ENCODE results near the gene SAXO1. TPM values are rescaled to one million over a fixed set of nuclear protein-coding genes. Genes with fewer than 3 reads are reported as not detected.
"Not testable (repeated sequence)": the region's sequence is repeated elsewhere in the genome, so short reads cannot be mapped to it uniquely, and the experiment has no call there.

SAXO1 gene
- total RNA-seq, 1 experiment from 2014 or later, result not detected

DNA sequence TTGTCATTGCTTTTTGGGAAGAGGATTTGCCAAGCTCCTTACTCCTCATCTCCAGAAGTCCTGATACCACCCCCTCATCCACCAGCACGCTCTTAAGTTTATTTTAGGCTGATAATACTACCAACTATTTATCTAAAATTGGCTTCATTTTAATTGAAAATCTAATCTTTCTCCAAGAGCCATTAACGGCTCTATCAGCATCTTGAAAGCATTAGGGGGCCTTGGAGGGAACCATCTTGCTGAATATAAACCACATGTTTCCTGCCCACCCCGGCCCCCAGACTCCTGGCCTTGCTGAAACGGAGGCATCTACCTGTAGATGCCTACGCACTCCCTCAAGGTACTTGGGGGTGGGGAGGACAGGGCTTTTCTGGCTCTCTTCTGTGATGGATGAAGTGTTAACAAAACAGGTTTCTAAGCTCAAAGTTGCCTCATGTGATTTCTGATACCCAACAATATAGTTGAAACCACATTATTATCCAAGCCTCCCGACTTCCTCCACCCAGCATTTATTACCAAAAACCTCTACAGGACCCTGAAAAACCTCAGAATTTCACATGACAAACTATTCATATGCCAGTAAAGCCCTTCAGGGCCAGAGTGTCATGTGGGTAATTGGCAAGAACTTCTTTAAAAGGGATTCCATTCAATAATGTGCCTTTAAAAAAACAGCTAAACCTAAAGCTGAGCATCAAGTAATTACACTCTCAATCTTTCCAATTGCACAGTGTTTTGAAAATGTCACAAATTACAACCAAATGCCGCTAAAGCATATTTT lies 96.7 kb downstream of the SAXO1 start:
- H3K27ac Mint-ChIP-seq (ENCODE audit: unreplicated experiment), result no peak overlapping the region
- H3K36me3 Mint-ChIP-seq (ENCODE audit: insufficient read depth, unreplicated experiment), result no peaks in the 10 kb centered on the region
- no peaks in the 10 kb centered on the region for H3K9me3 Mint-ChIP-seq (ENCODE audit: low read depth, unreplicated experiment)
- H3K27me3 Mint-ChIP-seq (ENCODE audit: unreplicated experiment), result peaks cover 45% of the 10 kb centered on the region
- TF ChIP-seq, protein P1, sequence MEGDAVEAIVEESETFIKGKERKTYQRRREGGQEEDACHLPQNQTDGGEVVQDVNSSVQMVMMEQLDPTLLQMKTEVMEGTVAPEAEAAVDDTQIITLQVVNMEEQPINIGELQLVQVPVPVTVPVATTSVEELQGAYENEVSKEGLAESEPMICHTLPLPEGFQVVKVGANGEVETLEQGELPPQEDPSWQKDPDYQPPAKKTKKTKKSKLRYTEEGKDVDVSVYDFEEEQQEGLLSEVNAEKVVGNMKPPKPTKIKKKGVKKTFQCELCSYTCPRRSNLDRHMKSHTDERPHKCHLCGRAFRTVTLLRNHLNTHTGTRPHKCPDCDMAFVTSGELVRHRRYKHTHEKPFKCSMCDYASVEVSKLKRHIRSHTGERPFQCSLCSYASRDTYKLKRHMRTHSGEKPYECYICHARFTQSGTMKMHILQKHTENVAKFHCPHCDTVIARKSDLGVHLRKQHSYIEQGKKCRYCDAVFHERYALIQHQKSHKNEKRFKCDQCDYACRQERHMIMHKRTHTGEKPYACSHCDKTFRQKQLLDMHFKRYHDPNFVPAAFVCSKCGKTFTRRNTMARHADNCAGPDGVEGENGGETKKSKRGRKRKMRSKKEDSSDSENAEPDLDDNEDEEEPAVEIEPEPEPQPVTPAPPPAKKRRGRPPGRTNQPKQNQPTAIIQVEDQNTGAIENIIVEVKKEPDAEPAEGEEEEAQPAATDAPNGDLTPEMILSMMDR (IDR thresholded peaks at IDR 0.05; ENCODE audit: unreplicated experiment), result no peak
- no peak for DNase-seq
- intact Hi-C loops (cut with micrococcal nuclease; ENCODE audit: unreplicated experiment), result no loop called here
- H3K4me3 Mint-ChIP-seq (ENCODE audit: low read depth, unreplicated experiment), result no peak overlapping the region
- CTCF ChIA-PET, result no interaction called here
- no peaks in the 10 kb centered on the region for H3K4me1 Mint-ChIP-seq (ENCODE audit: low read depth, unreplicated experiment)
- no TSS peak for BruUV-seq (replicated peaks)

DNA sequence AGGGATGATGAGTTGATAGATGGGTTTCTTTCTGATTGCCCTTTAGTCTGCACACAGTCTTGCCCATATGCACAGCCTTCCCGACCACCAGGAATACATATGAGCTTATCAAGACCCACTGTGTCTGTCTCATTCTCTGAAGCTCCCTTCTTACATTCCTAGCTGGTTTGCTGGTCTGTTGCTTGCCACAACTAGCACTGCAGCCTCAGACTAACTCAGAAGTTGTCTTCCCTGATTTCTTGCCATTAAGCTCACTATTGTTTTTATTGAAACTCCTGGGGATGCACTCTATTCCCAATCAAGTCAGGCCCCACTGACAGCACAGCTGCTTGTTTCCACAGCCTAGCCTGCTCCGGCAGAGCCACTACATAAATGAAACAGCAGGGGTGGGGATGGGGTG lies 97.5 kb downstream of the SAXO1 start:
- CTCF ChIA-PET, result no interaction called here
- no TSS peak for BruUV-seq (replicated peaks)
- Mint-ChIP-seq H3K4me3 (ENCODE audit: low read depth, unreplicated experiment) (no peak overlapping the region), H3K27me3 (ENCODE audit: unreplicated experiment) (peaks cover 47% of the 10 kb centered on the region), H3K9me3 (ENCODE audit: low read depth, unreplicated experiment) (no peaks in the 10 kb centered on the region), H3K4me1 (ENCODE audit: low read depth, unreplicated experiment) (no peaks in the 10 kb centered on the region), H3K36me3 (ENCODE audit: insufficient read depth, unreplicated experiment) (no peaks in the 10 kb centered on the region), H3K27ac (ENCODE audit: unreplicated experiment) (no peak overlapping the region)
- TF ChIP-seq, protein P1 (IDR thresholded peaks at IDR 0.05; ENCODE audit: unreplicated experiment), result no peak
- intact Hi-C loops (cut with micrococcal nuclease; ENCODE audit: unreplicated experiment), result no loop called here
- no peak for DNase-seq

DNA sequence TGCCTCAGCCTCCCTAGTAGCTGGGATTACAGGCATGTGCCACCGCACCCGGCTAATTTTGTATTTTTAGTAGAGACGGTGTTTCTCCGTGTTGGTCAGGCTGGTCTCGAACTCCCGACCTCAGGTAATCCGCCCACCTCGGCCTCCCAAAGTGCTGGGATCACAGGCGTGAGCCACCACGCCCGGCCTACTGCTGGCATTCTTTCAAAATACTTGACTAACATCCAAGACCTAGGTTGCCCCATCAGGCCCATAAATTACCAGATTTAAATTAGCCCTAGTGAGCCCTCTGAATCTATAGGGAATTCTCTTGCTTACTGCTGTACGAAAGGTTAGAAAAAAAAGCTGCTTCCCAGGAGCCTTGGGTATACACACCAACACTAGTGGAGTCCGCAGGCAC lies 102.4 kb downstream of the SAXO1 start:
- intact Hi-C loops (cut with micrococcal nuclease; ENCODE audit: unreplicated experiment); CTCF ChIA-PET; BruUV-seq (replicated peaks); DNase-seq; H3K36me3 Mint-ChIP-seq (ENCODE audit: insufficient read depth, unreplicated experiment); H3K9me3 Mint-ChIP-seq (ENCODE audit: low read depth, unreplicated experiment); H3K27ac Mint-ChIP-seq (ENCODE audit: unreplicated experiment); H3K4me3 Mint-ChIP-seq (ENCODE audit: low read depth, unreplicated experiment); H3K4me1 Mint-ChIP-seq (ENCODE audit: low read depth, unreplicated experiment): not testable (repeated sequence)
- peaks cover 29% of the 10 kb centered on the region for H3K27me3 Mint-ChIP-seq (ENCODE audit: unreplicated experiment)

DNA sequence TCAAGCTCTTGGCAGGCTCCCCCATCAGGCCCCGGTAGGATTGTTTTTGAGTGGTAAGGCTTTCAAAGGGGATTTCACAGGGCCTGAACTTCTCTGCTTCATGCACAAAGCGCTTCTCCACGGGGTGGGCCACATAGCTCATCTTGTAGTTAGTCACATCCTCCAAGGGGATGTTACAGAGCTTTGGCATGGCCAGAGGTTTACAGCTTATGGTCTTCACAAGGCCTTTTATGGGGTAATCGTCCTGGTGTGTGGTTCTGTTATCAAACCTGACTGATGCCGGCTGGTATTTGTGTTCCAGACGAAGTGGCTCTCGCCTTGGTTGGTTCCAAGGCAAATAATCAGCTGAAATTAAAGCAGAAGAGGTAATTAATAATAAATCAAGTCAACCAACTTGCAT lies 104.3 kb downstream of the SAXO1 start:
- Mint-ChIP-seq H3K36me3 (ENCODE audit: insufficient read depth, unreplicated experiment) (no peaks in the 10 kb centered on the region), H3K27ac (ENCODE audit: unreplicated experiment) (no peak overlapping the region), H3K4me3 (ENCODE audit: low read depth, unreplicated experiment) (no peak overlapping the region), H3K4me1 (ENCODE audit: low read depth, unreplicated experiment) (no peaks in the 10 kb centered on the region), H3K9me3 (ENCODE audit: low read depth, unreplicated experiment) (no peaks in the 10 kb centered on the region), H3K27me3 (ENCODE audit: unreplicated experiment) (peaks cover 21% of the 10 kb centered on the region)
- CTCF ChIA-PET, result interaction anchor here (1.2 kb wide), 1 partner anchor 117 kb away, joined by 3 read pairs; no protein-coding TSS in a partner anchor
- BruUV-seq (replicated peaks), result no TSS peak
- intact Hi-C loops (cut with micrococcal nuclease; ENCODE audit: unreplicated experiment), result no loop called here
- no peak for DNase-seq
- TF ChIP-seq, protein P1 (IDR thresholded peaks at IDR 0.05; ENCODE audit: unreplicated experiment), result no peak

DNA sequence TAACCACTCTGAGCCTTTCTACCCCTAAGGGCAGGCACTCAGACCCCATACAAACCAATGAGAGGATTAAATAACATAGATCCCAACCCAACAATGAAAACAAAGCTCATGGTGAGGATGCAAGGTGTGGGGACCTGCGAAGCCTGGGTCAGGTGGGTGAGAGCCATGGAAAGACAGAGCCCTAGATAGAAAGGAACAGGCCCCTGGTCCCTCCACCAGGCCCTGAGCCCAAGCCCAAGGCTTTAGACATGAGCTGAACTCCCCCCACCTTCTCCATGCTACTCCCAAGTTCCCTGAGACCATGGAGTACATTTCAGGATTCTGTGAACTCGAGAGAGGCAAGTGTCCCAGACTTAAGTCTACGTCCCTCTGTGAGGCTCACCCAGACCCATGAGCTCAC lies 106.5 kb downstream of the SAXO1 start:
- CTCF ChIA-PET, result no interaction called here
- Mint-ChIP-seq H3K27ac (ENCODE audit: unreplicated experiment) (no peak overlapping the region), H3K36me3 (ENCODE audit: insufficient read depth, unreplicated experiment) (no peaks in the 10 kb centered on the region), H3K4me1 (ENCODE audit: low read depth, unreplicated experiment) (no peaks in the 10 kb centered on the region), H3K4me3 (ENCODE audit: low read depth, unreplicated experiment) (no peak overlapping the region), H3K9me3 (ENCODE audit: low read depth, unreplicated experiment) (no peaks in the 10 kb centered on the region), H3K27me3 (ENCODE audit: unreplicated experiment) (peaks cover 15% of the 10 kb centered on the region)
- intact Hi-C loops (cut with micrococcal nuclease; ENCODE audit: unreplicated experiment), result no loop called here
- no TSS peak for BruUV-seq (replicated peaks)
- TF ChIP-seq, protein P1 (IDR thresholded peaks at IDR 0.05; ENCODE audit: unreplicated experiment), result no peak
- DNase-seq, result no peak

Measured in Calu3 (cell line).